H1 (cell line): Measurements from ENCODE around the gene PLCB1. TPM values are rescaled to one million over a fixed set of nuclear protein-coding genes. Genes with fewer than 3 reads are reported as not detected.

Experiments used
- CTCF ChIA-PET: fragments of 300-600 bp; sonication (Branson Sonifier 250); formaldehyde crosslinking; loops from one replicate; lab custom pipeline; 2021; ENCODE audit not compliant: partially characterized antibody; lab: Charles Lee
- POLR2A ChIA-PET: fragments of 300-600 bp; sonication (Branson Sonifier 250); formaldehyde crosslinking; loops from one replicate; lab custom pipeline; 2021; ENCODE audit warnings: inconsistent platforms; ENCODE audit not compliant: partially characterized antibody; lab: Charles Lee
- DNase-seq, 2 experiments: peaks; one replicate each; pipeline versions ENCODE4 v3.0.0 to v3.0.0-alpha.2; 2010 to 2022; ENCODE audit warnings: low spot score in 2 of 2, low read depth in 1 of 2, mixed read lengths in 1 of 2
- FAIRE-seq: peaks from 2 replicates; lab custom pipeline; 2011; peaks lifted over from hg19 to GRCh38; lab: Jason Lieb, UNC
- H2AFZ ChIP-seq: 2 replicates; pipeline ENCODE4 v1.8.1; 2012; ENCODE audit warnings: low read length, inconsistent platforms
- H2AK5ac ChIP-seq: 2 replicates; pipeline ENCODE4 v1.6.1; 2013; ENCODE audit warnings: low read depth, low read length
- H2BK120ac ChIP-seq: replicated peaks from 2 replicates; pipeline ENCODE3; 2013; ENCODE audit warnings: low read depth, low read length, inconsistent platforms
- H2BK12ac ChIP-seq: 2 replicates; pipeline ENCODE4 v1.6.1; 2013; ENCODE audit warnings: low read depth, low read length
- H2BK15ac ChIP-seq: 2 replicates; pipeline ENCODE4 v1.6.1; 2013; ENCODE audit warnings: low read length
- H2BK20ac ChIP-seq: 2 replicates; pipeline ENCODE4 v1.6.1; 2013; ENCODE audit warnings: low read length
- H2BK5ac ChIP-seq: 2 replicates; pipeline ENCODE4 v1.6.1; 2013; ENCODE audit warnings: low read depth, low read length
- H3K14ac ChIP-seq: 2 replicates; pipeline ENCODE4 v1.6.1; 2013; ENCODE audit warnings: inconsistent platforms; ENCODE audit not compliant: insufficient read length
- H3K18ac ChIP-seq: 2 replicates; pipeline ENCODE4 v1.6.1; 2013; ENCODE audit warnings: low read length; ENCODE audit errors: extremely low read depth
- H3K23ac ChIP-seq: 2 replicates; pipeline ENCODE4 v1.6.1; 2013; ENCODE audit warnings: inconsistent platforms; ENCODE audit not compliant: insufficient read length
- H3K23me2 ChIP-seq: 2 replicates; pipeline ENCODE4 v1.6.1; 2013; ENCODE audit warnings: low read depth, low read length
- H3K27ac ChIP-seq: 2 replicates; pipeline ENCODE4 v1.6.1; 2011; ENCODE audit warnings: low read depth, low read length, inconsistent platforms
- H3K27me3 ChIP-seq, 4 experiments: replicated peaks in 1 of 4; 1 replicate in 1 of 4; 2 replicates in 3 of 4; pipeline versions ENCODE4 v1.6.1 to v1.8.1; 2011 to 2013; ENCODE audit warnings: low read length in 3 of 4, mild to moderate bottlenecking in 3 of 4, inconsistent platforms in 2 of 4, mixed read lengths in 2 of 4, moderate library complexity in 1 of 4; ENCODE audit not compliant: control insufficient read depth in 3 of 4, insufficient read depth in 3 of 4; ENCODE audit errors: extremely low read depth in 1 of 4
- H3K36me3 ChIP-seq, 4 experiments: 2 replicates each; pipeline versions ENCODE4 v1.6.1 to v1.8.1; 2011 to 2013; ENCODE audit warnings: mild to moderate bottlenecking in 4 of 4, low read length in 3 of 4, moderate library complexity in 2 of 4, control low read depth in 1 of 4, inconsistent platforms in 1 of 4; ENCODE audit not compliant: insufficient read depth in 4 of 4, control insufficient read depth in 2 of 4
- H3K4ac ChIP-seq: replicated peaks from 2 replicates; pipeline ENCODE3; 2013; ENCODE audit warnings: low read length, low read depth, mixed read lengths, inconsistent platforms; ENCODE audit not compliant: insufficient read length
- H3K4me1 ChIP-seq, 4 experiments: replicated peaks in 1 of 4; 1 replicate in 1 of 4; 2 replicates in 3 of 4; pipeline versions ENCODE4 v1.6.1 to v1.8.1; 2011 to 2013; ENCODE audit warnings: low read length in 3 of 4, inconsistent platforms in 2 of 4, mixed read lengths in 1 of 4; ENCODE audit not compliant: insufficient read depth in 4 of 4, control insufficient read depth in 3 of 4
- H3K4me2 ChIP-seq, 2 experiments: 2 replicates each; pipeline versions ENCODE4 v1.6.1 to v1.8.1; 2011 to 2013; ENCODE audit warnings: low read depth in 2 of 2, low read length in 2 of 2, control low read depth in 1 of 2, inconsistent platforms in 1 of 2, mild to moderate bottlenecking in 1 of 2; ENCODE audit not compliant: insufficient read depth in 1 of 2
- H3K4me3 ChIP-seq, 4 experiments: fragments of 200-600, 300-600 bp in 1 of 4; sonication (generic), shearing (Covaris generic), sonication (Bioruptor Twin) in 1 of 4; 2 replicates each; pipeline versions ENCODE4 v1.5.1 to v1.8.1; 2011 to 2016; ENCODE audit warnings: low read length in 4 of 4, low read depth in 3 of 4, control low read depth in 2 of 4, inconsistent platforms in 2 of 4, mild to moderate bottlenecking in 2 of 4, mixed read lengths in 1 of 4, moderate library complexity in 1 of 4; ENCODE audit not compliant: insufficient read depth in 2 of 4; ENCODE audit errors: extremely low read depth in 1 of 4
- H3K56ac ChIP-seq: replicated peaks from 2 replicates; pipeline ENCODE3; 2013; ENCODE audit warnings: low read depth, mild to moderate bottlenecking, mixed read lengths, low read length, inconsistent platforms; ENCODE audit not compliant: insufficient read length
- H3K79me1 ChIP-seq: 2 replicates; pipeline ENCODE4 v1.6.1; 2013; ENCODE audit warnings: low read depth, low read length, control low read depth
- H3K79me2 ChIP-seq, 2 experiments: 2 replicates each; pipeline versions ENCODE4 v1.6.1 to v1.8.1; 2012 to 2013; ENCODE audit warnings: low read length in 2 of 2, mild to moderate bottlenecking in 2 of 2, inconsistent platforms in 1 of 2; ENCODE audit not compliant: insufficient read depth in 2 of 2, control insufficient read depth in 1 of 2
- H3K9ac ChIP-seq, 4 experiments: replicated peaks in 1 of 4; 1 replicate in 1 of 4; 2 replicates in 3 of 4; pipeline versions ENCODE4 v1.6.1 to v1.8.1; 2011 to 2013; ENCODE audit warnings: low read depth in 3 of 4, low read length in 3 of 4, control low read depth in 2 of 4, mild to moderate bottlenecking in 2 of 4, moderate library complexity in 2 of 4, inconsistent platforms in 1 of 4; ENCODE audit errors: extremely low read depth in 1 of 4
- H3K9me3 ChIP-seq, 2 experiments: 2 replicates each; pipeline versions ENCODE4 v1.6.1 to v1.8.1; 2012 to 2013; ENCODE audit warnings: mild to moderate bottlenecking in 2 of 2, moderate library complexity in 2 of 2, control low read depth in 1 of 2, inconsistent platforms in 1 of 2, low read depth in 1 of 2, low read length in 1 of 2, mixed read lengths in 1 of 2; ENCODE audit not compliant: insufficient read depth in 2 of 2
- H4K20me1 ChIP-seq, 2 experiments: replicated peaks in 1 of 2; 2 replicates each; pipeline versions ENCODE3 to v1.8.1; 2011 to 2013; ENCODE audit warnings: inconsistent platforms in 2 of 2, low read length in 2 of 2, mild to moderate bottlenecking in 1 of 2; ENCODE audit not compliant: insufficient read depth in 2 of 2, control insufficient read depth in 1 of 2
- H4K5ac ChIP-seq: 2 replicates; pipeline ENCODE4 v1.6.1; 2013; ENCODE audit warnings: low read length, low read depth, mixed read lengths, inconsistent platforms; ENCODE audit not compliant: insufficient read length
- H4K8ac ChIP-seq: 2 replicates; pipeline ENCODE4 v1.8.0; 2013; ENCODE audit warnings: mild to moderate bottlenecking, moderate library complexity, low read length, inconsistent platforms; ENCODE audit not compliant: insufficient read depth; ENCODE audit errors: extremely low read depth
- H4K91ac ChIP-seq: replicated peaks from 2 replicates; pipeline ENCODE3; 2013; ENCODE audit warnings: low read length, mixed read lengths, inconsistent platforms; ENCODE audit not compliant: insufficient read length
- CBX5 ChIP-seq: fragments of 300-800, 300-1000 bp; sonication (generic); IDR thresholded peaks from 2 replicates; pipeline ENCODE4 v1.7.1; 2016; ENCODE audit warnings: antibody characterized with exemption, low read length, low read depth
- CHD2 ChIP-seq: IDR thresholded peaks from 2 replicates; pipeline ENCODE4 v1.6.1; 2012; ENCODE audit warnings: low read length, improper control_type of control experiment
- EP300 ChIP-seq, 2 experiments: IDR thresholded peaks; 1 replicate in 1 of 2; 2 replicates in 1 of 2; pipeline ENCODE4 v1.6.1; 2011 to 2012; ENCODE audit warnings: low read depth in 2 of 2, low read length in 2 of 2, mild to moderate bottlenecking in 2 of 2, borderline replicate concordance in 1 of 2, inconsistent platforms in 1 of 2, moderate library complexity in 1 of 2
- EZH2 ChIP-seq: fragments of 200-600 bp; sonication (generic); IDR thresholded peaks from 2 replicates; pipeline ENCODE4 v1.7.1; 2012; ENCODE audit warnings: low read depth, mild to moderate bottlenecking, moderate library complexity, low read length, inconsistent platforms; ENCODE audit not compliant: severe bottlenecking
- FOSL1 ChIP-seq: IDR thresholded peaks from 2 replicates; pipeline ENCODE4 v1.6.1; 2011; ENCODE audit warnings: mild to moderate bottlenecking, low read depth, low read length, moderate library complexity; ENCODE audit not compliant: insufficient read depth
- JUND ChIP-seq: IDR thresholded peaks from 2 replicates; pipeline ENCODE4 v1.6.1; 2011; ENCODE audit warnings: mild to moderate bottlenecking, improper control_type of control experiment, low read length
- RNF2 ChIP-seq: fragments of 200-900, 300-1000 bp; sonication (generic); IDR thresholded peaks from 2 replicates; pipeline ENCODE4 v1.7.1; 2016; ENCODE audit warnings: borderline replicate concordance, low read depth, mild to moderate bottlenecking, antibody characterized with exemption, low read length; ENCODE audit not compliant: poor library complexity, severe bottlenecking; ENCODE audit errors: missing control alignments
- SAP30 ChIP-seq: fragments of 300-600 bp; sonication (generic); IDR thresholded peaks from 2 replicates; pipeline ENCODE4 v1.7.1; 2012; ENCODE audit warnings: low read length, moderate library complexity, mild to moderate bottlenecking, inconsistent platforms; ENCODE audit not compliant: insufficient read depth, insufficient replicate concordance
- SP1 ChIP-seq: IDR thresholded peaks from 2 replicates; pipeline ENCODE4 v1.6.1; 2011; ENCODE audit warnings: low read depth, low read length
- SUZ12 ChIP-seq: fragments of 200-600 bp; sonication (generic); IDR thresholded peaks from 2 replicates; pipeline ENCODE4 v1.6.1; 2012; ENCODE audit warnings: mild to moderate bottlenecking, inconsistent platforms, low read length, moderate library complexity, mixed read lengths
- TAF1 ChIP-seq: IDR thresholded peaks from 2 replicates; pipeline ENCODE4 v1.6.1; 2011; ENCODE audit warnings: mild to moderate bottlenecking, low read depth, low read length
- TEAD4 ChIP-seq: IDR thresholded peaks from 2 replicates; pipeline ENCODE4 v1.6.1; 2012; ENCODE audit warnings: low read depth, low read length, inconsistent platforms, mixed read lengths
- USF2 ChIP-seq: IDR thresholded peaks from 2 replicates; pipeline ENCODE4 v1.6.1; 2011; ENCODE audit warnings: low read length, improper control_type of control experiment
- WGBS, 2 experiments: shearing (Covaris generic) in 1 of 2; methylation state at CpG; one replicate each; pipeline versions ENCODE4 v1.1.6 to v1.1.7; 2013 to 2015; ENCODE audit warnings: low lambda C conversion rate in 2 of 2, mixed read lengths in 2 of 2, inconsistent platforms in 1 of 2, low coverage in 1 of 2, missing lambda C conversion rate in 1 of 2; ENCODE audit not compliant: insufficient replicate concordance in 2 of 2, insufficient coverage in 1 of 2, insufficient read length in 1 of 2; ENCODE audit errors: extremely low coverage in 1 of 2, missing lambda C conversion rate in 1 of 2; 5-methylcytosine and 5-hydroxymethylcytosine counted together
- polyA plus RNA-seq, 7 experiments: library from polyadenylated mRNA; depleted of rRNA in 3 of 7; stranded (reverse) in 5 of 7; unstranded in 2 of 7; fragments of >200 nt in 5 of 7; fragments of 200-250 nt in 2 of 7; gene quantifications; 1 replicate in 5 of 7; 2 replicates in 1 of 7; 4 replicates in 1 of 7; pipeline versions ENCODE4 v1.2.1 to v1.2.3, GENCODE V29; 2011 to 2013; ENCODE audit warnings: missing spikeins in 2 of 7, mixed read lengths in 2 of 7
- total RNA-seq: library from RNA; stranded (reverse); fragmentation: NEBNext Ultra II Directional; extraction: Animal tissue kit (Norgen Biotek cat#: 25700); gene quantifications from 2 replicates; pipeline ENCODE4 v1.2.1, GENCODE V29; 2021

Gene PLCB1
- total and polyA plus RNA-seq, 2 of the 8 experiments (the other 6 are each of a cell fraction or from before 2014, with no cell fraction given) = 2.6 to 9.1 TPM

GRCh38 chr20:8104252-8104651 is 27.8 kb upstream of the PLCB1 start:
- no peak overlapping the region for H2BK5ac ChIP-seq
- H3K9ac ChIP-seq = no peak overlapping the region
- H4K91ac ChIP-seq = no peak overlapping the region
- FAIRE-seq = no peak
- no peak overlapping the region for H2BK15ac ChIP-seq
- no peak overlapping the region for H4K8ac ChIP-seq
- no peak overlapping the region for H2BK120ac ChIP-seq
- no peak overlapping the region for H3K56ac ChIP-seq
- H3K27ac ChIP-seq = no peak overlapping the region
- no peak overlapping the region for H3K4ac ChIP-seq
- H3K18ac ChIP-seq = no peak overlapping the region
- H3K4me2 ChIP-seq = no peak overlapping the region
- no peak overlapping the region for H2BK12ac ChIP-seq
- no peaks in the 10 kb centered on the region for H3K27me3 ChIP-seq
- H3K79me1 ChIP-seq = no peaks in the 10 kb centered on the region
- H4K20me1 ChIP-seq = no peaks in the 10 kb centered on the region
- no peaks in the 10 kb centered on the region for H3K4me1 ChIP-seq
- WGBS, 2 experiments = 90% methylated on average over 2 of the region's 2 CpGs; no CpG with 5 or more reads in 1 of the 2 experiments
- no peak overlapping the region for H2BK20ac ChIP-seq
- H3K9me3 ChIP-seq = peaks cover 16 to 23% of the 10 kb centered on the region in 2 experiments
- H3K14ac ChIP-seq = no peak overlapping the region
- ChIA-PET POLR2A (no interaction called here), CTCF (interaction anchor here (0.6 to 1.8 kb wide), 3 partner anchors 22 to 168 kb away, joined by 3 to 8 read pairs (median 3); no protein-coding TSS in a partner anchor)
- H2AFZ ChIP-seq = no peak overlapping the region
- H2AK5ac ChIP-seq = no peak overlapping the region
- H3K4me3 ChIP-seq = no peak overlapping the region
- H3K79me2 ChIP-seq = no peaks in the 10 kb centered on the region
- DNase-seq = no peak
- no peak overlapping the region for H3K23ac ChIP-seq
- no peaks in the 10 kb centered on the region for H3K23me2 ChIP-seq
- no peaks in the 10 kb centered on the region for H3K36me3 ChIP-seq
- H4K5ac ChIP-seq = no peak overlapping the region
- TF ChIP-seq SUZ12 = no peak
- TF ChIP-seq TAF1 = no peak
- TF ChIP-seq CHD2 = no peak
- TF ChIP-seq FOSL1 = no peak
- no peak for TF ChIP-seq USF2
- no peak for TF ChIP-seq TEAD4
- TF ChIP-seq EP300 (IDR thresholded peaks at IDR 0.05; ENCODE audit: borderline replicate concordance in 1 of 2, low read depth in 2 of 2, low read length in 2 of 2) = no peak
- TF ChIP-seq CBX5 = no peak
- no peak for TF ChIP-seq EZH2
- no peak for TF ChIP-seq JUND
- TF ChIP-seq RNF2 = no peak
- no peak for TF ChIP-seq SP1
- no peak for TF ChIP-seq SAP30
